ENCODE measurements around the gene LSM10. TPM values are rescaled to one million over a fixed set of nuclear protein-coding genes. Genes with fewer than 3 reads are reported as not detected.

LSM10 gene
- total and polyA plus RNA-seq, 9 donors: 20.0 to 49.3 (median 37.8) TPM

- Histone ChIP-seq H3K9me3 (no peaks in the 10 kb centered on the region), H3K27me3 (no peaks in the 10 kb centered on the region), H3K4me1 (ENCODE audit: insufficient read depth) (peaks cover 6% of the 10 kb centered on the region), H3K36me3 (no peaks in the 10 kb centered on the region), H3K27ac (no peak overlapping the region), H3K4me3 (no peak overlapping the region)
- intact Hi-C loops (cut with DNase I): loop anchor here in 2 of 4 donors (10.0 kb wide), 1 partner anchor 66 kb away; no protein-coding TSS in a partner anchor
- no peak for DNase-seq
- WGBS, 3 donors: 65 to 70% (median 68%) methylated on average over 6 to 7 of the region's 7 CpGs
- TF ChIP-seq EP300 (IDR thresholded peaks at IDR 0.05) (no peak), POLR2A (IDR thresholded peaks at IDR 0.05) (no peak), CTCF (IDR thresholded peaks at IDR 0.05) (no peak)
These were observed 48.5 kb downstream of the LSM10 start for GRCh38 chr1:36349241-36349671.

- 84 to 88% (median 85%) methylated on average over 8 of the region's 8 CpGs for WGBS, 3 donors
- TF ChIP-seq CTCF (IDR thresholded peaks at IDR 0.05) (no peak), POLR2A (IDR thresholded peaks at IDR 0.05) (no peak), EP300 (IDR thresholded peaks at IDR 0.05) (no peak)
- H3K4me3 ChIP-seq: no peak overlapping the region
- H3K36me3 ChIP-seq: no peaks in the 10 kb centered on the region
- no peaks in the 10 kb centered on the region for H3K27me3 ChIP-seq
- no peak overlapping the region for H3K27ac ChIP-seq
- intact Hi-C loops (cut with DNase I): loop anchor here in 2 of 4 donors (10.0 kb wide), 1 partner anchor 68 kb away; no protein-coding TSS in a partner anchor
- H3K9me3 ChIP-seq: no peaks in the 10 kb centered on the region
- no peak for DNase-seq
- peaks cover 4% of the 10 kb centered on the region for H3K4me1 ChIP-seq (ENCODE audit: insufficient read depth)
These were observed 50.9 kb downstream of the LSM10 start for GRCh38 chr1:36346741-36347370.

GRCh38 chr1:36345353-36345752 is 52.4 kb downstream of the LSM10 start:
- no peaks in the 10 kb centered on the region for H3K36me3 ChIP-seq
- DNase-seq: no peak
- intact Hi-C loops (cut with DNase I): loop anchor here in 2 of 4 donors (10.0 kb wide), 1 partner anchor 69 kb away; no protein-coding TSS in a partner anchor
- no peaks in the 10 kb centered on the region for H3K9me3 ChIP-seq
- no peaks in the 10 kb centered on the region for H3K27me3 ChIP-seq
- TF ChIP-seq CTCF (IDR thresholded peaks at IDR 0.05) (no peak), EP300 (IDR thresholded peaks at IDR 0.05) (no peak), POLR2A (IDR thresholded peaks at IDR 0.05) (no peak)
- H3K4me3 ChIP-seq: no peak overlapping the region
- 87 to 91% (median 88%) methylated on average over 7 of the region's 7 CpGs for WGBS, 3 donors
- no peaks in the 10 kb centered on the region for H3K4me1 ChIP-seq (ENCODE audit: insufficient read depth)
- H3K27ac ChIP-seq: no peak overlapping the region

- no peaks in the 10 kb centered on the region for H3K36me3 ChIP-seq
- H3K27ac ChIP-seq: no peak overlapping the region
- no peaks in the 10 kb centered on the region for H3K4me1 ChIP-seq (ENCODE audit: insufficient read depth)
- WGBS, 3 donors: 88 to 97% (median 93%) methylated on average over 8 of the region's 8 CpGs
- no peaks in the 10 kb centered on the region for H3K27me3 ChIP-seq
- no peak for DNase-seq
- H3K9me3 ChIP-seq: no peaks in the 10 kb centered on the region
- TF ChIP-seq EP300 (IDR thresholded peaks at IDR 0.05) (no peak), CTCF (IDR thresholded peaks at IDR 0.05) (no peak), POLR2A (IDR thresholded peaks at IDR 0.05) (no peak)
- intact Hi-C loops (cut with DNase I): loop anchor here in 3 of 4 donors (5.0 to 10.0 kb wide), 2 partner anchors 70 to 78 kb away; no protein-coding TSS in a partner anchor
- H3K4me3 ChIP-seq: no peak overlapping the region
These were observed 53.4 kb downstream of the LSM10 start for GRCh38 chr1:36344395-36344680.
